ENCODE results near the gene RPL28.

RPL28 gene

DNA sequence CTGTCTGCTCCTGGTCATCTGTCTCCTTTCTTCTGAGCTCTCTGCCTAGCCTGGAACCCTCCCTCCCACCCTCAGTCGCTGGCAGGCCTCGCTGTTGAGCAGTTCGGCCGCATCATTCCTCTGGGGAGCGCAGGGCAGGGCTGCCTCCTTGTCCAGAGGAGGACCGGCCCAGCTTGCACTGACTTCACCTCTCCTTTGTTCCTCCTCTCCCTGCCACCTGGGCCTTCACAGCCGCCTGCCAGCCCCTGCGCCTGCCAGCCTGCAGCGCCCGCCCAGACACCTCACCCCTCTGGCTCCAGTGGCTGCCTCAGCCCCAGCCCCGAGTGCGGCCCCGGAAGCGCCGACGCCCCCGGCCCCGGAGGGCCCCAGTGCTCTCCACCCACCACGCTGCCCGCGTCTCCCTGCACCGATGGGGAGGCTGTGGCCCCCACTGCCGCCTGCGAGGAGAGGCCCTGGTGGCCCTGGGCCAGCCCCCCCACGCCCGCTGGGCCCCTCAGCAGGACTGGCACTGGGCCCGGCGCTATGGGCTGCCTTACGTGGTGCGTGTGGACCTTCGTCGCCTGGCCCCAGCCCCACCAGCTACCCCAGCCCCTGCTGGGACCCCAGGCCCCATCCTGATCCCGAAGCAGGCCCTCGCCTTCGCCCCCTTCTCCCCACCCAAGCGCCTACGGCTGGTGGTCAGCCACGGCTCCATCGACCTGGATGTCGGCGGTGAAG is 38.8 kb upstream of the RPL28 start:
- Mint-ChIP-seq H3K4me1 (ENCODE audit: low read depth in 2 of 2) (peaks cover 9% of the 10 kb centered on the region in 2 donors), H3K27ac (peak overlapping the region in 1 of 2 donors; percentile 70), H3K36me3 (ENCODE audit: insufficient read depth) (peaks cover 26% of the 10 kb centered on the region), H3K4me3 (no peak overlapping the region), H3K9me3 (no peaks in the 10 kb centered on the region), H3K27me3 (peaks cover 10 to 12% of the 10 kb centered on the region in 2 donors)
- no peak for DNase-seq
- no peak for ATAC-seq (replicated peaks)

DNA sequence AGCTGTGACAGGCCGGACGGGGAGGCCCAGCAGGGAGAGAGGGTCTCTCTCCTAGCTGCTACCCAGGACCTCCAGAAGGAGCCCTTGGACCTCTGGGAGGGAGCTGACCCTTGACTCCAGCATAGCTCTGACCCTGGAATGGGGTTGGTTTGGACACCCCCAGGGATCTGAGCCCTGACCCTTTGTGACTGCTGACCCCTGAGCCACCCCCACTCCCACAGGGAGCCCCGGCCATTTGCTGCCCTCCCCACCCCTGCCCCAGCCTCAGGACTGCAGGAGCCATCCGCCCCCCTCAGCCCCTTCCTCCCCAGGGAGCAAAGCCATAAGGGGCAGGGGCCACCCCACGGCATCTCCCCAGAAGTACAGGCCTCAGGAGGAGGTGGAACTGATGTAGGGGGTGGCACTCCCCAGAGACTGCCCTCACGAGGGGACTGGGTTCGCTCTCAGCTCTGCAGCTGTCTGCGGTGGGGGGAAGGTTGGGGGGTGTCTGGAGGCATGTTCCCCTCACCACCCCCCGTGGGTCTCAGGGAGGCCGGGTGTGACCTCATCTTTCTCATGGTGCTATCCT is 38.2 kb upstream of the RPL28 start:
- no peak for DNase-seq
- Mint-ChIP-seq H3K27ac (peak overlapping the region in 1 of 2 donors; percentile 70), H3K9me3 (no peaks in the 10 kb centered on the region), H3K36me3 (ENCODE audit: insufficient read depth) (peaks cover 25% of the 10 kb centered on the region), H3K4me3 (peak overlapping the region in 1 of 2 donors; percentile 15), H3K27me3 (peaks cover 16 to 19% of the 10 kb centered on the region in 2 donors), H3K4me1 (ENCODE audit: low read depth in 2 of 2) (peaks cover 14 to 16% of the 10 kb centered on the region in 2 donors)
- no peak for ATAC-seq (replicated peaks)

GRCh38 chr19:55348317-55349034 is 37.3 kb upstream of the RPL28 start:
- H3K27ac Mint-ChIP-seq, result peak overlapping the region in 1 of 2 donors; percentile 70
- no peak overlapping the region for H3K4me3 Mint-ChIP-seq
- no peaks in the 10 kb centered on the region for H3K9me3 Mint-ChIP-seq
- H3K36me3 Mint-ChIP-seq (ENCODE audit: insufficient read depth), result peaks cover 27% of the 10 kb centered on the region
- H3K27me3 Mint-ChIP-seq, result peaks cover 26 to 28% of the 10 kb centered on the region in 2 donors
- no peak for ATAC-seq (replicated peaks)
- DNase-seq, result no peak
- H3K4me1 Mint-ChIP-seq (ENCODE audit: low read depth in 2 of 2), result peaks cover 21 to 23% of the 10 kb centered on the region in 2 donors

GRCh38 chr19:55350620-55351315 is 35.0 kb upstream of the RPL28 start:
- Mint-ChIP-seq H3K9me3 (no peaks in the 10 kb centered on the region), H3K4me1 (ENCODE audit: low read depth in 2 of 2) (peaks cover 25 to 29% of the 10 kb centered on the region in 2 donors), H3K36me3 (ENCODE audit: insufficient read depth) (peaks cover 22% of the 10 kb centered on the region), H3K27me3 (peaks cover 26 to 37% of the 10 kb centered on the region in 2 donors), H3K27ac (no peak overlapping the region), H3K4me3 (no peak overlapping the region)
- ATAC-seq (replicated peaks) (no peak), DNase-seq (no peak)

GRCh38 chr19:55352040-55352439 is 33.7 kb upstream of the RPL28 start:
- H3K36me3 Mint-ChIP-seq (ENCODE audit: insufficient read depth), result peaks cover 22% of the 10 kb centered on the region
- no peak overlapping the region for H3K27ac Mint-ChIP-seq
- ATAC-seq (replicated peaks) (peak; percentile 21), DNase-seq (no peak)
- no peaks in the 10 kb centered on the region for H3K9me3 Mint-ChIP-seq
- H3K27me3 Mint-ChIP-seq, result peaks cover 29 to 49% of the 10 kb centered on the region in 2 donors
- peak overlapping the region in 1 of 2 donors; percentile 81 for H3K4me3 Mint-ChIP-seq
- peaks cover 25 to 29% of the 10 kb centered on the region in 2 donors for H3K4me1 Mint-ChIP-seq (ENCODE audit: low read depth in 2 of 2)

GRCh38 chr19:55352549-55353145 is 33.1 kb upstream of the RPL28 start:
- Mint-ChIP-seq H3K4me1 (ENCODE audit: low read depth in 2 of 2) (peaks cover 25 to 29% of the 10 kb centered on the region in 2 donors), H3K9me3 (no peaks in the 10 kb centered on the region), H3K27me3 (peaks cover 35 to 55% of the 10 kb centered on the region in 2 donors), H3K36me3 (ENCODE audit: insufficient read depth) (peaks cover 22% of the 10 kb centered on the region), H3K27ac (peak overlapping the region; percentile 59 to 63), H3K4me3 (peak overlapping the region; percentile 81)
- DNase-seq (no peak), ATAC-seq (replicated peaks) (no peak)

- Mint-ChIP-seq H3K27me3 (peaks cover 35 to 61% of the 10 kb centered on the region in 2 donors), H3K9me3 (no peaks in the 10 kb centered on the region), H3K4me3 (peak overlapping the region; percentile 81), H3K4me1 (ENCODE audit: low read depth in 2 of 2) (peaks cover 25 to 29% of the 10 kb centered on the region in 2 donors), H3K36me3 (ENCODE audit: insufficient read depth) (peaks cover 17% of the 10 kb centered on the region), H3K27ac (peak overlapping the region; percentile 59 to 63)
- ATAC-seq (replicated peaks) (peak; percentile 3), DNase-seq (no peak)
Measured at GRCh38 chr19:55353356-55353802, 32.4 kb upstream of the RPL28 start.

DNA sequence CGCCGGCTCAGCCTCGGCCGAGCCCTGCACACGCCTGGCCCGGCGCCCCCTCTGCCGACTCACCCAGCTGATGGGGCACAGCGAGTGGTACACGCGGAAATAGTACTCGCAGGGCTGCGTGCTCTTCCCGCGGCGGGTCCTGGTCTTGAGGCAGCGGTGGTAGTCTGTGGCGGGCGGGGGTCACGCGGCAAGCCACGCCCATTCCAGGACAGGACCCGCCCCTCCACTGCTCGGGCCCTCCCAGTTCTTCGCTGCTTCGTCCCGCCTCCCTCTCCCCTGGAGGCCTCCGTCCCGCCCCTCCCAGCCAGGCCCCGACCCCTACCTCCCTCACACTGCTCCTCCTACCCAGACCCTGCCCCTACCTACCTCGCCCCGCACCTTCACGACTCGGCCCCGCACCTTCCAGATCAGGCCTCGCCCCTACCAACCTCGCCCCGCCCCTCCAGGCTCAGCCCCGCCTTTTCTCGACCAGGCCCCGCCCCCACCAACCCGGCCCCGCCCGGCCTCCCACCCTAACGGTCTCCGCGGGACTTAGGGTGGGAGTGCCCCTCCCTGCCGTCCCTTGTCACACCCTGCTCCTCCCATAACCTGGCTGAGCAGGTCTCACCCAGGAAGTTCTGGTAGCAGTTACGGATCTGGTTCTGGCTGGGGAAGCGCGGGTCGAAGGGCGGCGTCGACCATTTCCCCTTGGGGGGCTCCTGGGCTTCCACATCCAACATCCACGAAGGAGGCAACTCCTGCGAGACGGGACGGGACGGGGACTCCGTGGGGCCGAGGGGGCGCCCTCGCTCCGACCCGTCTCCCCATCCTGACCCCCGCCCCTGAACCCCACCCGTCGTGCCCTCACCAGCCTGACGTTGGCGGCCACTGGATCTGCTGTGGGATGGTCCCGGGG is 31.7 kb upstream of the RPL28 start:
- Mint-ChIP-seq H3K27me3 (peaks cover 35 to 61% of the 10 kb centered on the region in 2 donors), H3K4me3 (peak overlapping the region; percentile 81), H3K36me3 (ENCODE audit: insufficient read depth) (peaks cover 17% of the 10 kb centered on the region), H3K27ac (peak overlapping the region in 1 of 2 donors; percentile 29), H3K9me3 (no peaks in the 10 kb centered on the region), H3K4me1 (ENCODE audit: low read depth in 2 of 2) (peaks cover 25 to 29% of the 10 kb centered on the region in 2 donors)
- ATAC-seq (replicated peaks) (peak; percentile 82), DNase-seq (peak in 2 of 3 experiments; percentile 65 to 70)

GRCh38 chr19:55354698-55355212 is 31.0 kb upstream of the RPL28 start, which contains the start of gene COX6B2:
TSS of gene COX6B2 (minus strand) at chr19:55354719. CDS start at chr19:55354521, 198 bp downstream.
- H3K36me3 Mint-ChIP-seq (ENCODE audit: insufficient read depth), result peaks cover 17% of the 10 kb centered on the region
- ATAC-seq (replicated peaks), result no peak
- H3K9me3 Mint-ChIP-seq, result no peaks in the 10 kb centered on the region
- peaks cover 25 to 29% of the 10 kb centered on the region in 2 donors for H3K4me1 Mint-ChIP-seq (ENCODE audit: low read depth in 2 of 2)
- H3K4me3 Mint-ChIP-seq, result peak within 1 kb of the TSS; percentile 81
- peak within 1 kb of the TSS in 1 of 2 donors; percentile 29 for H3K27ac Mint-ChIP-seq
- H3K27me3 Mint-ChIP-seq, result peaks cover 35 to 61% of the 10 kb centered on the region in 2 donors
- no peak for DNase-seq

DNA sequence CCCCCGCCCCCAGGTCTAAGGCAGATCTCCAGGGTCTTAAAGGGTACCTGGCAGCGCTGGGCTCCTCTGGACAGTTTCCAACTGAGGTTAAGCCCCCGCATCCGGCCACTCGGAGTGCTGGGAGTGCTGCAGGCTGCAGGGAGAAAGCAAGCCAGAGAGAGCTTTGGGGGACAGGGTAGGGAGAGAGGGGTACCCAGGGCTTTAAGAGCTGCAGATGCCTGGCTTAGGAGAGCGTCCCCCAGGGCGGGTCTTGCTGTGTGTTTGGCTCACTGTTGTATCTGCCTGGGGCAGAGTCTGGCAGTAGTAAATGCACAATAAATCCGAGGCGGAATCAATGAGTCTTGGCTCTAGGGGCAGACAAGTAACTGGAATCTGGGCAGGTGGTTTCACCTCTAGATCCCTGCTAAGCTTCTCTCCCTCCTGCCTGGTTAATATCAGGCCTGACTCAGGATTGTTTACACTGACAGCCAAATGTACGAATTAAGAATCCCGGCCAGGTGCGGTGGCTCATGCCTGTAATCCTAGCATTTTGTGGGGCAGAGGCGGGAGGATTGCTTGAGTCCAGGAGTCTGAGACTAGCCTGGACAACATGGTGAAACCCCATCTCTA is 30.4 kb upstream of the RPL28 start:
- ATAC-seq (replicated peaks) (no peak), DNase-seq (no peak)
- H3K9me3 Mint-ChIP-seq, result no peaks in the 10 kb centered on the region
- peaks cover 35 to 61% of the 10 kb centered on the region in 2 donors for H3K27me3 Mint-ChIP-seq
- H3K4me3 Mint-ChIP-seq, result no peak overlapping the region
- H3K4me1 Mint-ChIP-seq (ENCODE audit: low read depth in 2 of 2), result peaks cover 25 to 29% of the 10 kb centered on the region in 2 donors
- no peak overlapping the region for H3K27ac Mint-ChIP-seq
- peaks cover 17% of the 10 kb centered on the region for H3K36me3 Mint-ChIP-seq (ENCODE audit: insufficient read depth)

DNA sequence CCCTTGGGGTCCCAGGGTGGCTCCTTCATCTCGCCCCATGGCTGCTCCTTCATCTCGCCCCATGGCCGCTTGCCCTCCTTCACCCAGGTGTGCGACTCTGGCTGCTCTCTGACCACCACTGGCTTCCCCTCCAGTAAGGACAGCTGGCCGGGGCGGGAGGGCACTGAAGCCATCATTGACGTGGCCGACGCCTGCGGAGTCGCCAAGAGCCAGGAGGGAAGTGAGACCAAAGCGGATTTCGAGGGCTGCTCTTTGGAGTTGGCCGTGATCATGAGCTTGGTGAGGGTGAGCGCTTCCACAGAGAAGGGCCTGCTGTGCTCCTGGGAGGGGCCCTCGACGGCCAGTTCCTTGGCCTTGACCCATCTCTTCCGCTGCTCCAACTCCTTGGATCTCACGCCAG is 27.2 kb upstream of the RPL28 start:
- ATAC-seq (replicated peaks), result no peak

More for the DNA sequence above, 27.2 kb upstream of the RPL28 start:
- Mint-ChIP-seq H3K36me3 (ENCODE audit: insufficient read depth) (peaks cover 6% of the 10 kb centered on the region), H3K27ac (no peak overlapping the region), H3K27me3 (peaks cover 9 to 33% of the 10 kb centered on the region in 2 donors), H3K9me3 (no peaks in the 10 kb centered on the region), H3K4me1 (ENCODE audit: low read depth in 2 of 2) (peaks cover 4 to 5% of the 10 kb centered on the region in 2 donors), H3K4me3 (no peak overlapping the region)
- no peak for DNase-seq
